ENCODE results near the gene CARHSP1. TPM values are rescaled to one million over a fixed set of nuclear protein-coding genes. Genes with fewer than 3 reads are reported as not detected.
"Not testable (repeated sequence)": the region's sequence is repeated elsewhere in the genome, so short reads cannot be mapped to it uniquely, and the experiment has no call there.

The CARHSP1 gene
- total RNA-seq, 4 donors from 2014 or later, result 89.3 to 135 (median 124) TPM

GRCh38 chr16:8878523-8878911 is 9.7 kb upstream of the CARHSP1 start:
- no peak for TF ChIP-seq CTCF (IDR thresholded peaks at IDR 0.05)
- DNase-seq (ENCODE audit: low spot score), result no peak
- ATAC-seq (ENCODE audit: low FRiP score), result peak; percentile 83

- ATAC-seq (ENCODE audit: low FRiP score) (peak; percentile 62), DNase-seq (ENCODE audit: low spot score) (no peak)
- no peak for TF ChIP-seq CTCF (IDR thresholded peaks at IDR 0.05)
Observed at GRCh38 chr16:8877894-8878522, 9.2 kb upstream of the CARHSP1 start.

GRCh38 chr16:8875317-8875716 is 6.5 kb upstream of the CARHSP1 start:
- DNase-seq (ENCODE audit: low spot score); ATAC-seq (ENCODE audit: low FRiP score): not testable (repeated sequence)

- no peak for ATAC-seq (ENCODE audit: low FRiP score)
- no peak for TF ChIP-seq CTCF (IDR thresholded peaks at IDR 0.05)
- no peak for DNase-seq (ENCODE audit: low spot score)
Observed at GRCh38 chr16:8874388-8874787, 5.6 kb upstream of the CARHSP1 start.

- DNase-seq (ENCODE audit: low spot score); ATAC-seq (ENCODE audit: low FRiP score): not testable (repeated sequence)
Observed at GRCh38 chr16:8873866-8874195, 5.0 kb upstream of the CARHSP1 start.

GRCh38 chr16:8872967-8873865 is 4.4 kb upstream of the CARHSP1 start:
- DNase-seq (ENCODE audit: low spot score) (no peak), ATAC-seq (ENCODE audit: low FRiP score) (no peak)
- TF ChIP-seq CTCF (IDR thresholded peaks at IDR 0.05), result no peak

GRCh38 chr16:8872071-8872470 is 3.3 kb upstream of the CARHSP1 start:
- no peak for DNase-seq (ENCODE audit: low spot score)
- no peak for TF ChIP-seq CTCF (IDR thresholded peaks at IDR 0.05)
- no peak for ATAC-seq (ENCODE audit: low FRiP score)

- not testable (repeated sequence) for DNase-seq (ENCODE audit: low spot score)
Observed at GRCh38 chr16:8869988-8870241, 1.1 kb upstream of the CARHSP1 start.

More at GRCh38 chr16:8869988-8870241, 1.1 kb upstream of the CARHSP1 start:
- ATAC-seq (ENCODE audit: low FRiP score), result not testable (repeated sequence)

Data from omental fat pad (tissue), 4 donors.